ENCODE measurements around the gene SMLR1. TPM values are rescaled to one million over a fixed set of nuclear protein-coding genes. Genes with fewer than 3 reads are reported as not detected.

SMLR1 gene
- total and polyA plus RNA-seq, 4 donors = 0.17 to 0.21 TPM; not detected in 2

DNA sequence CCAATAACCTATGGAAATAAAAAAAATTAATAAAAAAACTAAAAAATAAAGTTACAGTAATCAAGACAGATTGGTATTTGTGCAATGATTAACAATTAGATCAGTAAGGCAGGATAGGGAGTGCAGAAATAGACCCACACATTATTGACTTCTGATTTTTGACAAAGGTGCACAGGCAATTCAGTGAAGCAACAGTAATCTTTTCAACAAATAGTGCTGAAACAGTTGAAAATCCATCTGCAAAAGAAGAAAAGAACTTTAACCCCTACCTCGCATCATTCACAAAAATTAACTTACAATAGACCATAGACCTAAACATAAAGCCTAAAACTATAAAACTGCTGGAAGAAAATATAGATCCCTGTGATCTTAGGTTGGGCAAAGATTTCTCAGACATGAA lies 4.5 kb upstream of the SMLR1 start:
- no peak for DNase-seq (ENCODE audit: low read depth in 4 of 6, low spot score in 6 of 6)
- H3K4me3 ChIP-seq (ENCODE audit: low read depth, low read length) = no peak overlapping the region
- no peak overlapping the region for H3K27ac ChIP-seq (ENCODE audit: low read depth, low read length)
- H3K4me1 ChIP-seq (ENCODE audit: control insufficient read depth, insufficient read depth, low read length) = no peaks in the 10 kb centered on the region
- H3K27me3 ChIP-seq (ENCODE audit: control insufficient read depth, insufficient read depth, low read length) = no peaks in the 10 kb centered on the region
- H3K36me3 ChIP-seq (ENCODE audit: control insufficient read depth, insufficient read depth, low read length) = no peaks in the 10 kb centered on the region
- WGBS (ENCODE audit: insufficient coverage) = no CpG with 5 or more reads among the region's 1 CpG
- H3K9me3 ChIP-seq (ENCODE audit: control insufficient read depth, insufficient read depth, low read length) = no peaks in the 10 kb centered on the region

- DNase-seq (ENCODE audit: low read depth in 4 of 6, low spot score in 6 of 6) = no peak
- no peak overlapping the region for H3K4me3 ChIP-seq (ENCODE audit: low read depth, low read length)
- no peaks in the 10 kb centered on the region for H3K36me3 ChIP-seq (ENCODE audit: control insufficient read depth, insufficient read depth, low read length)
- no peak overlapping the region for H3K27ac ChIP-seq (ENCODE audit: low read depth, low read length)
- no peaks in the 10 kb centered on the region for H3K9me3 ChIP-seq (ENCODE audit: control insufficient read depth, insufficient read depth, low read length)
- WGBS (ENCODE audit: insufficient coverage) = 93% methylated on average over 5 of the region's 5 CpGs
- H3K27me3 ChIP-seq (ENCODE audit: control insufficient read depth, insufficient read depth, low read length) = no peaks in the 10 kb centered on the region
- no peaks in the 10 kb centered on the region for H3K4me1 ChIP-seq (ENCODE audit: control insufficient read depth, insufficient read depth, low read length)
Measured at GRCh38 chr6:130824978-130825694, 2.1 kb upstream of the SMLR1 start.

DNA sequence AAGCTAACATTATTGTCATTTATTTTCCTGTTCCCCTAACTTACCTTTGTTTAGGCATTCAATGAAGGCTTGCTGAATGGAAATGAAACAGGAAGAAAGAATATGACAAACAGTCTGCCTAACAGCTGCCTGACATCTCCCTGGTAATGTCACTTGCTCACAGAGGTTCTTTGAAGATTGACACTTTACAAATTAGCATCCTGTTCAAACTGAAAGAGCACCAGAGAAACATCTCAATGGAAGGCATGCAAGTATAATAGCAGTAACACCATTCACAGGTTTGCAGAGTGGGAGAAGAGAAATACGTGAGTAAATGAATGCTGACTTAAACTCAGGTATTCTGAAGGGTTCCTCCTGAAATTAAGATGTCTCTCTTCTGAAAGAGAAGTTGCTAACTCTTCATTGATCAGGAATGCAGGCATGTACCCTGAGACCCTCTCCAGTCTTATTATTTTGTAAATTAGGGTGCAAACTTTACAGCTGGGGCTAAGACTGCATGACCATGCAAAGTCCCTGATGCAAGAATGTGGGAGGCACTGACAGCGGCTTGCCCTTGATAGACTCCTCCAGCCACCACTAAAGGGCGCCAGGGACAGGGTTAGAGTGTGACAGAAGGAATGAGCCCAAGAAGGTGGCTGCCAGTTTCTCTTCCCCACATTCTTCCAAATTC lies 1.3 kb upstream of the SMLR1 start:
- Histone ChIP-seq H3K36me3 (ENCODE audit: control insufficient read depth, insufficient read depth, low read length) (no peaks in the 10 kb centered on the region), H3K27me3 (ENCODE audit: control insufficient read depth, insufficient read depth, low read length) (no peaks in the 10 kb centered on the region), H3K27ac (ENCODE audit: low read depth, low read length) (no peak overlapping the region), H3K4me3 (ENCODE audit: low read depth, low read length) (no peak overlapping the region), H3K4me1 (ENCODE audit: control insufficient read depth, insufficient read depth, low read length) (no peaks in the 10 kb centered on the region), H3K9me3 (ENCODE audit: control insufficient read depth, insufficient read depth, low read length) (no peaks in the 10 kb centered on the region)
- no peak for DNase-seq (ENCODE audit: low read depth in 4 of 6, low spot score in 6 of 6)
- WGBS (ENCODE audit: insufficient coverage) = no CpG with 5 or more reads among the region's 3 CpGs

DNA sequence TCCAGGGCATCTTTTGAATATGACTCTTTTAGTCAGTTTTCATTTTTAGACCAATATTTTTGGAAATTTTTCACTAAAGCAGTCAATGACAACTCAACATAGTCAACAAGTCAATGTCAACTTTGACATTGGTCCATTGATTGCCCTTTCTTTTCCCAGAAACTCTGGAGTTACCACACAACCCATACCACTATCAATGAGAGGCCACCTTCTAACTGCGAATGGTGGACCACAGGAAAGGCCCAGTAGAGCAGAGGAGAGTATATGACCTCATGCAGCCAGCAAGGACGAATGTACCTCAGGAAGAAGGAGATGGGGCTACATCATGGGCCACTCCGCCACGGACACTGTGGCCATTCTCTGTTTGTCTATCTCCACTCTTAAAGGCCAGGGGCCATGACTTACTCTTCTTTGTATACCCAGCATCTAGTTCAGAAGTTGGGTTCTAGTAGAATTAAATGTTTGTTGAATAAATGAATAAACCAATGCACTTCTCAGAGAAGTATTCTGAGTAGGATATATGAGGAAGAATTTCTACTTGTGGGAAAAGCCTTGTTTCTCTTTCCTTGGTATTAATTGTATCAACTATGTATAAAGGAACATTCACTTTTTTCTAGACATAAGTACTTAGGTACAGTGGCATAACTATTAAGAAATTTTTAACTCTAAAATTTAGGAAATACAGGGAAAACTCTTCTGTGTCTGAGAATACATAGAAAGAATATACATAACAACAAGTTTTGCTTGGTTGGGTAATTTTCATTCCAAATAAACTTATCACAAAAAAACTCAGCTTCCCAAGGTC lies 562 bp upstream of the SMLR1 start:
- no peaks in the 10 kb centered on the region for H3K27me3 ChIP-seq (ENCODE audit: control insufficient read depth, insufficient read depth, low read length)
- no peaks in the 10 kb centered on the region for H3K4me1 ChIP-seq (ENCODE audit: control insufficient read depth, insufficient read depth, low read length)
- no peak overlapping the region for H3K4me3 ChIP-seq (ENCODE audit: low read depth, low read length)
- H3K9me3 ChIP-seq (ENCODE audit: control insufficient read depth, insufficient read depth, low read length) = no peaks in the 10 kb centered on the region
- no peak overlapping the region for H3K27ac ChIP-seq (ENCODE audit: low read depth, low read length)
- 100% methylated on average over 1 of the region's 4 CpGs for WGBS (ENCODE audit: insufficient coverage)
- H3K36me3 ChIP-seq (ENCODE audit: control insufficient read depth, insufficient read depth, low read length) = no peaks in the 10 kb centered on the region
- no peak for DNase-seq (ENCODE audit: low read depth in 4 of 6, low spot score in 6 of 6)

DNA sequence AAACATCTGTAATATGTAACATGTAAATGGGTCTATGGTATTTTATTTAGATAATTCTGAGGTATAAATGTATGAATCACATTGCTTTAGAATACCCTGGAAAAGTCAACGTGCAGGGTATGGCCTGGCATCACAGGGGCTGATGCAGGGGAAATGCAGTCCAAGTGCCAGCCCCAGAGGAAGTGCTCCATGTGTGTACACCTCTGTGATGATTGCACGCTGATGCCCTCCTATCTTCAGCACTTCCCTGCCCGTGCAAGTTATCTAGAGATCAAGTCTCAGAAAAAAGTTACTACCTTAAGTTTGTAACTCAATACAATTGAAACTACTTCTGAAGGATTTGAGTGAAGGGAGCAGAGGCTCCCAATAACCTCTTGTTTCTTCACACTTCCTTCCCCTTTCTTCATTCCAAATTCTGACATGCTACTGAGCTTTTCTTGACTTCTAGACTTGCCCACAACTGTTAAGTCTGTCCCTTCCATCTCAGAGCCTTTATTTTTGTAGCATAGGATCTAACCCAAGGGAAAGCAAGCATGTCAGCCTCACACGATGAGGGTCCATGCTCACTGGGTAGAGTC lies 2.2 kb downstream of the SMLR1 start:
- H3K9me3 ChIP-seq (ENCODE audit: control insufficient read depth, insufficient read depth, low read length) = no peaks in the 10 kb centered on the region
- DNase-seq (ENCODE audit: low read depth in 4 of 6, low spot score in 6 of 6) = no peak
- no peaks in the 10 kb centered on the region for H3K4me1 ChIP-seq (ENCODE audit: control insufficient read depth, insufficient read depth, low read length)
- no peak overlapping the region for H3K4me3 ChIP-seq (ENCODE audit: low read depth, low read length)
- WGBS (ENCODE audit: insufficient coverage) = 100% methylated on average over 2 of the region's 4 CpGs
- no peaks in the 10 kb centered on the region for H3K27me3 ChIP-seq (ENCODE audit: control insufficient read depth, insufficient read depth, low read length)
- no peaks in the 10 kb centered on the region for H3K36me3 ChIP-seq (ENCODE audit: control insufficient read depth, insufficient read depth, low read length)
- no peak overlapping the region for H3K27ac ChIP-seq (ENCODE audit: low read depth, low read length)

GRCh38 chr6:130831607-130832006 lies 4.4 kb downstream of the SMLR1 start:
- no CpG with 5 or more reads among the region's 5 CpGs for WGBS (ENCODE audit: insufficient coverage)
- no peak for DNase-seq (ENCODE audit: low read depth in 4 of 6, low spot score in 6 of 6)
- Histone ChIP-seq H3K27me3 (ENCODE audit: control insufficient read depth, insufficient read depth, low read length) (no peaks in the 10 kb centered on the region), H3K27ac (ENCODE audit: low read depth, low read length) (no peak overlapping the region), H3K36me3 (ENCODE audit: control insufficient read depth, insufficient read depth, low read length) (no peaks in the 10 kb centered on the region), H3K9me3 (ENCODE audit: control insufficient read depth, insufficient read depth, low read length) (no peaks in the 10 kb centered on the region), H3K4me1 (ENCODE audit: control insufficient read depth, insufficient read depth, low read length) (no peaks in the 10 kb centered on the region), H3K4me3 (ENCODE audit: low read depth, low read length) (no peak overlapping the region)

DNA sequence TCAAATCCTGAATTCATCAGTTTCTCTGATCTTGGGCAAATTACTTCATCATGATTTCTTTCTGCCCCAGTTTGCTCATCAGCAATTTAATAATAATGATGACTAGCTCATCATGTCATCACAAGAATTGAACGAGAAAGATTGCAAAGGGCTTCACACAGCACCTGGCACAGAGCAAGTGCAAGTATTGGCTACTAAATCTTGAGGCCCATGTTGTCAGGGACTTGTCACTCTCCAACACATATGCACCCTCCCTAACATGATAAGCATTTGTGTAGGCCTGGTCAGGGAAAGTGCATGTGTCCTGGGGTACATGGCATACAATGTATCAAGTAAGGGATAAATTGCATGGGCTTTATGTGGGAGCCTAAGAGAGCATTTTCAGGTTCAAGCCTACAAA lies 6.4 kb downstream of the SMLR1 start:
- no peaks in the 10 kb centered on the region for H3K9me3 ChIP-seq (ENCODE audit: control insufficient read depth, insufficient read depth, low read length)
- H3K27ac ChIP-seq (ENCODE audit: low read depth, low read length) = no peak overlapping the region
- no peaks in the 10 kb centered on the region for H3K27me3 ChIP-seq (ENCODE audit: control insufficient read depth, insufficient read depth, low read length)
- no CpG with 5 or more reads among the region's 1 CpG for WGBS (ENCODE audit: insufficient coverage)
- no peaks in the 10 kb centered on the region for H3K36me3 ChIP-seq (ENCODE audit: control insufficient read depth, insufficient read depth, low read length)
- no peak overlapping the region for H3K4me3 ChIP-seq (ENCODE audit: low read depth, low read length)
- H3K4me1 ChIP-seq (ENCODE audit: control insufficient read depth, insufficient read depth, low read length) = no peaks in the 10 kb centered on the region
- DNase-seq (ENCODE audit: low read depth in 4 of 6, low spot score in 6 of 6) = no peak

- H3K4me3 ChIP-seq (ENCODE audit: low read depth, low read length) = no peak overlapping the region
- DNase-seq (ENCODE audit: low read depth in 4 of 6, low spot score in 6 of 6) = no peak
- WGBS (ENCODE audit: insufficient coverage) = no CpG with 5 or more reads among the region's 5 CpGs
- H3K9me3 ChIP-seq (ENCODE audit: control insufficient read depth, insufficient read depth, low read length) = no peaks in the 10 kb centered on the region
- H3K27me3 ChIP-seq (ENCODE audit: control insufficient read depth, insufficient read depth, low read length) = no peaks in the 10 kb centered on the region
- H3K27ac ChIP-seq (ENCODE audit: low read depth, low read length) = no peak overlapping the region
- H3K36me3 ChIP-seq (ENCODE audit: control insufficient read depth, insufficient read depth, low read length) = no peaks in the 10 kb centered on the region
- no peaks in the 10 kb centered on the region for H3K4me1 ChIP-seq (ENCODE audit: control insufficient read depth, insufficient read depth, low read length)
Measured at GRCh38 chr6:130834482-130835251, 7.5 kb downstream of the SMLR1 start.

DNA sequence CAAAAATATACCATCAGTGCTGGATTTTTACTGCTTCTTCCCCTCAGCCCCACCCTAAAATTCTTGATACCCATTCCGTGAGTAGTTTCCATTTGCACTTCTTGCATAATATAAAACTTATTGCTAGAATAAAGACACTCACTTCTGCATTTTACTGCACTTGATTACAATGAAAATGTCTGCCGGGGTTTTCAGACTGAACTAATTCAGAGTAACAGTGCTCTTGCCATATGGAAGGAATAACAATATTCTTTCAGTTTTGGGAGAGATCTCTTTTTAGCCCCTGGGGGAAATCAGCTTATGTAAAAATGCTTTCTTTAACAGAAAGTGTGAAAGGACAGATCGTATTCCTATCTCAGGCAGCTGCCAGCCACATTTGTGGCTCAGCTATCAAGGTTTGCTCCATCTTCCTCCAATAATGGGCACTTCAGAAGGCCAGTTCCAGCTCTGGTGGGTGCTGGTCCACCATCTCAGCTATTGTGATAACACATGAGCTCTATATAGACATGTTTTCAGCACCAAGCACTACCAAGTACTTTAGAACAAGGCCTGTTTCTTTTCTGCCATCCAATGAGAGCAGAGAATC lies 8.9 kb downstream of the SMLR1 start:
- no peak overlapping the region for H3K27ac ChIP-seq (ENCODE audit: low read depth, low read length)
- no peak overlapping the region for H3K4me3 ChIP-seq (ENCODE audit: low read depth, low read length)

More for the DNA sequence above, 8.9 kb downstream of the SMLR1 start:
- Histone ChIP-seq H3K36me3 (ENCODE audit: control insufficient read depth, insufficient read depth, low read length) (no peaks in the 10 kb centered on the region), H3K27me3 (ENCODE audit: control insufficient read depth, insufficient read depth, low read length) (no peaks in the 10 kb centered on the region), H3K4me1 (ENCODE audit: control insufficient read depth, insufficient read depth, low read length) (no peaks in the 10 kb centered on the region), H3K9me3 (ENCODE audit: control insufficient read depth, insufficient read depth, low read length) (no peaks in the 10 kb centered on the region)
- DNase-seq (ENCODE audit: low read depth in 4 of 6, low spot score in 6 of 6) = peak in 2 of 6 donors; percentile 45 to 58
- WGBS (ENCODE audit: insufficient coverage) = 0% methylated on average over 1 of the region's 3 CpGs

Data from spinal cord (tissue), 10 donors.